ENCODE measurements around the gene GNA15. TPM values are rescaled to one million over a fixed set of nuclear protein-coding genes. Genes with fewer than 3 reads are reported as not detected.
A peak's percentile ranks its signal among the peaks of the same experiment; 100 is the strongest.

GNA15 gene
- total RNA-seq, 1 donor from 2014 or later = 103 TPM

DNA sequence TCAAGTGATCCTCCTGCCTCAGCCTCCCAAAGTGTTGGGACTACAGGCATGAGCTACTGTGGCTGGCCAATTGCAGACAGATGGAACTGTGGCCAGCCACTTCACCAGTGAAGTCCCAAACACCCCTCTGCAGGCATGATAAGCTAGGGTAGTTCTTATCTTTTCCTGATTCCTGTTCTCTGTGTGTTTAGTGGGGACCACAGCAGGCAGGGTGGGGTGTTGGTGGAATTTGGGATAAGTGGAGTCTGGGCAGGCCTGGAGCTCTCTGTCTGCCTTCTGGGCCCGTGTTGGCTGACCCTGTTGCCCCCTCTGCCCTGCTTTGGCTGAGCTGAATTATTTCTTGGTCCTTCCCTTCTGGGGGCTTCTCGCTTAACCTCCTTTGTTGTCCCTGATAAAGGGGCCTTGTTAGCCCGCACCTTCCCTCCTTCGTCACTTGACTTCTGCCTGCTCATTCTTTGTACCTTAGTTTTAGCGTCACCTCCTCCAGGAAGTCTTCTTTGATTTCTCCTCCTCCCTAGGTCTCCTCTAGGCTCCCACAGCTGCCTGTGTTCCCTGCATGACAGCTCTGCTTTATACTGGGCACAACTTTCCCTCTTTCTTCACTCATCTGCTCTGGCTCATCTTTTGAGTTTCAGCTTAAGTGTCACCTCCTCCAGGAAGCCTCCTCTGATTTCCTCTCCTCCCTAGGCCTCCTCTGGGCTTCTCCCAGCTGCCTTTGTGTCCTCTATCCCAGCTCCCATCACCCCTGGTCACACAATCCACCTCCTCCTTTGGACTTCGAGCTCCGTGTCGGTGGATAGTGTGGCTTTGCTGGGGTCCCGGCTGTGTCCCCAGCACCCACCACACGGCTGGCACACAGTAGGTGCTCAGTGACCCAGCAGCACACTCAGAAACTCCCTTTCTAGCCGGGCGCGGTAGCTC is 48.1 kb downstream of the GNA15 start:
- peak overlapping the region; percentile 83 for H3K4me3 Mint-ChIP-seq
- H3K36me3 Mint-ChIP-seq (ENCODE audit: low read depth) = peaks cover 36% of the 10 kb centered on the region

DNA sequence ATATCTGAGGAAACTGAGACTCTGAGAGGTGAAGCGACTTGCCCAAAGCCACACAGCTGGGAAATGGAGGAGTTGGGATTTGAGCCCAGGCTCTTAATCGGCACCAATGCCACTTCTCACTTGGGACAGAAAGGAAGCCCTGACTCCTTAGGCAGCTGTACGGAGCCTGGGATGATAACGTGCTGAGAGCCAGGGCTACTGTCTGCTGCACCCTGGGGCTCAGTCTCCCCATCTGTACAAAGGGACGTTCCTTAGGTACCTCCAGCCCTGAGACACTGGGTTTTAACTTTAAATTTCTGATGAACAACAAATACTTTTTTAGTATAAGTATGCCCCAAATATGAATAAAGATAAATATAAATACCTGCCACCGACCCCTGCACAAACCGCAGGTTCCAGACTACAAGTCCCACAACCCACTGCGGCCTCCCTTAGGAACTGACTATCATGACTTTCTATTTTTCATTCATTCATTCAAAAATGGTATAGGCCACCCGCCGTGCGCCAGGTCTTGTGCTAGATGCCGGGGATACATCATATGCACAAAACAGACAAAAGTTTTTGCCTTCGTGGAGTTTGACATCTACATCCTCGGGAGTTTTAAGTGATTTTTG is 49.1 kb downstream of the GNA15 start:
- Mint-ChIP-seq H3K27me3 (ENCODE audit: insufficient read depth) (peaks cover 2% of the 10 kb centered on the region), H3K4me3 (peak overlapping the region; percentile 83), H3K4me1 (ENCODE audit: low read depth) (peaks cover 53% of the 10 kb centered on the region), H3K36me3 (ENCODE audit: low read depth) (peaks cover 30% of the 10 kb centered on the region), H3K27ac (peak overlapping the region; percentile 90), H3K9me3 (no peaks in the 10 kb centered on the region)
- DNase-seq (ENCODE audit: low spot score) = no peak
- intact Hi-C loops (cut with micrococcal nuclease) = loop anchor here (1.0 to 10.0 kb wide), 7 partner anchors 52 to 1220 kb away; partner anchors contain the start of genes CACTIN, CHAF1A, SGTA and SH3GL1

More for the DNA sequence above, 48.1 kb downstream of the GNA15 start:
- Mint-ChIP-seq H3K4me1 (ENCODE audit: low read depth) (peaks cover 50% of the 10 kb centered on the region), H3K9me3 (no peaks in the 10 kb centered on the region), H3K27ac (peak overlapping the region; percentile 69), H3K27me3 (ENCODE audit: insufficient read depth) (peaks cover 2% of the 10 kb centered on the region)
- intact Hi-C loops (cut with micrococcal nuclease) = loop anchor here (2.0 to 10.0 kb wide), 3 partner anchors 399 to 1221 kb away; partner anchors contain the start of genes CACTIN, CHAF1A, SGTA and SH3GL1
- no peak for DNase-seq (ENCODE audit: low spot score)

DNA sequence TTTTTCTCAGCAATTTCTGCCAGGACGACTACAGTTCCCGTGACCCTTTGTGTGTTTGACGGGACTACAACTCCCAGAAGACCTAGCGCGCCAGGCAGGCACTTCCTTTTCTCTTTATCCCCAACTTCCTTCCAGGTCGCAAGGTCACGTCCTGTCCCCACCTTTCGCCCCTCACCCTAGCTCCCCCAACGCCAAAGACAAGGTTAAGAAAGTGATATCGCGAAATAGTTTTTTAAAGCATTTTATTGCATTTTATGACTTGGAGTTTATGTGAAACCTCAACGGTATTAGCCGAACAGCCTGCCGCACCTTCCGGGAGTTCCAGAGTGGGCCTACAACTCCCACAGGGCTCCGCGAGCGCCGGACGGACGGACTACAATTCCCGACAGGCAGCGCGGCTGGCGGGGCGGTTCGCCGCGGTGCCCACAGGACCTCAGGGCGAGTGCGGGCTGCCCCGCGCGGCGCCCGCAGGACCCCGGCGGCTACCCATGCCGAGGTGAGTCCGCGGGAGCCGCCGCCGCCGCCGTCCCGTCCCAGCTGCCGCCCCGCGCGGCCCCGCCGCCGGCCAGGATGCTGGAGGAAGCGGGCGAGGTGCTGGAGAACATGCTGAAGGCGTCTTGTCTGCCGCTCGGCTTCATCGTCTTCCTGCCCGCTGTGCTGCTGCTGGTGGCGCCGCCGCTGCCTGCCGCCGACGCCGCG is 49.8 kb downstream of the GNA15 start, which contains the start of gene NCLN:
TSS of gene NCLN (plus strand) at position 470 of the 699 bp plus-strand sequence. CDS start at position 571, 101 bp downstream.
- Mint-ChIP-seq H3K27ac (peak within 1 kb of the TSS; percentile 90), H3K9me3 (no peaks in the 10 kb centered on the region), H3K4me1 (ENCODE audit: low read depth) (peaks cover 47% of the 10 kb centered on the region), H3K27me3 (ENCODE audit: insufficient read depth) (peaks cover under 1% of the 10 kb centered on the region), H3K4me3 (peak within 1 kb of the TSS; percentile 93), H3K36me3 (ENCODE audit: low read depth) (peaks cover 24% of the 10 kb centered on the region)
- intact Hi-C loops (cut with micrococcal nuclease) = loop anchor here (1.0 to 10.0 kb wide), 7 partner anchors 52 to 1219 kb away; partner anchors contain the start of genes CACTIN, CHAF1A, SGTA and SH3GL1
- DNase-seq (ENCODE audit: low spot score) = peak; percentile 91

DNA sequence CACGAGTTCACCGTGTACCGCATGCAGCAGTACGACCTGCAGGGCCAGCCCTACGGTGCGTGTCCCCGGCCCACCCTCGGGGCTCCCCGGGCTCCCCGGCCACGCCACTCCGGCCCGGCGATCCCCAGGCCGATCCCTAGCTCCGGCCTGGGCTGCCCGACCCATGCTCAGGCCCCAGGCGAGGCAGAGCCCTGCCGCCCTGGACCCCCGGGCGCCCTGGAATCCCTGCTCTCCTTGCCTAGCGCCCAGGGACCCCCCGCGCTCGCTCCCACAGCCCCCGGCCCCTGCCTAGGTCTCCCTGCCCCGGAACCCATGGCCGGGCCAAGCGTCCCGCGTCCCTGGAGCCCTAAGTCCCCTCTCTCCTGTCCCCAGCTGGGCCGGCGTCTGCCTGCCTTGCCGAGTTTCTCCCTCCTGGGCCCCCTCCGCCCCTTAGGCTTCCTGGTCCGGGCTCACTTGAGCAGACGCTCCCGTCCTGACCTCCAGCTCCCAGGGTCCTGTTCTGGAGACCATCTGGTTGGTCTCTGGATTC is 50.4 kb downstream of the GNA15 start:
- Mint-ChIP-seq H3K9me3 (no peaks in the 10 kb centered on the region), H3K27me3 (ENCODE audit: insufficient read depth) (no peaks in the 10 kb centered on the region), H3K36me3 (ENCODE audit: low read depth) (peaks cover 20% of the 10 kb centered on the region), H3K4me3 (peak overlapping the region; percentile 93), H3K4me1 (ENCODE audit: low read depth) (peaks cover 42% of the 10 kb centered on the region), H3K27ac (peak overlapping the region; percentile 85)
- DNase-seq (ENCODE audit: low spot score) = no peak
- intact Hi-C loops (cut with micrococcal nuclease) = loop anchor here (10.0 kb wide), 2 partner anchors 401 to 1219 kb away; partner anchors contain the start of genes CHAF1A, SGTA, SH3GL1 and THOP1

DNA sequence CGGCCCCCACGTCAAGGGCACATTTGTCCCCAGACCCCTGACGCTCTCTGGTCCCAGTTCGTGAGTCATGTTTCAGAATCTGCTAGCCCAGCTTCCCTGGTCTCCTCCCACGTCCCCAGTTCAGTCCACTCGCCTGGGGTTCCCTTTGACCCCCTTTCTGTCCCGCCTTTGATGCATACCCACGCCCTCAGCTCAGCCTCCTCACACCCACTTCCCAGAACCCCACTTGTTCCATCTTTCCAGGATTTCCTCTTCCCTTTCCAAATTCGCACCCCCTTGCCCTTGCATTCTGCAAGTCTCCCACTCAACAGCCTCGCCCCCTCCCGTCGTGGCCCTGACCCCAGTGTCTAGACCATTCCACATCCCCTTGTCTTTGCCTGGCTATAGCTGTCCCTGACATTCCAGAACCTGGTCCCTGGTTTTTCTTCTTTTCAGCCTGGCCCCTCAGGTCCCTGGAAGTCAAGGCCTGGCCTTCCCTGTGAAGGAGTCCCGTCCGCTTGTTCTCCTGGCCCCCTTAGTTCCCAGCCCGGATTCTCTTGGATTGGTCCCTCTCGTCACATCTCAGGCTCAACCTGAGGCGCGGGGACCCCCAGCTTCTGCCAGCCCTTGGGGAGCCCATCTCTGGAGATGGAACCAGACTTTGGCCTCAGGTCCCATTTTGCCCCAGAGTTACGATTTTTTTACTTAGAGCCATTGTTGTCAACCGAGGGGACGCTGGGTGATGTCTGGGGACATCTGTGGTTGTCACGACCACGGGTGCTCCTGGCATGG is 51.2 kb downstream of the GNA15 start:
- Mint-ChIP-seq H3K36me3 (ENCODE audit: low read depth) (peaks cover 20% of the 10 kb centered on the region), H3K4me1 (ENCODE audit: low read depth) (peaks cover 38% of the 10 kb centered on the region), H3K27ac (peak overlapping the region; percentile 85), H3K4me3 (peak overlapping the region; percentile 93), H3K27me3 (ENCODE audit: insufficient read depth) (no peaks in the 10 kb centered on the region), H3K9me3 (no peaks in the 10 kb centered on the region)
- intact Hi-C loops (cut with micrococcal nuclease) = loop anchor here (10.0 kb wide), 2 partner anchors 402 to 1218 kb away; partner anchors contain the start of genes CHAF1A, SGTA, SH3GL1 and THOP1
- DNase-seq (ENCODE audit: low spot score) = no peak

DNA sequence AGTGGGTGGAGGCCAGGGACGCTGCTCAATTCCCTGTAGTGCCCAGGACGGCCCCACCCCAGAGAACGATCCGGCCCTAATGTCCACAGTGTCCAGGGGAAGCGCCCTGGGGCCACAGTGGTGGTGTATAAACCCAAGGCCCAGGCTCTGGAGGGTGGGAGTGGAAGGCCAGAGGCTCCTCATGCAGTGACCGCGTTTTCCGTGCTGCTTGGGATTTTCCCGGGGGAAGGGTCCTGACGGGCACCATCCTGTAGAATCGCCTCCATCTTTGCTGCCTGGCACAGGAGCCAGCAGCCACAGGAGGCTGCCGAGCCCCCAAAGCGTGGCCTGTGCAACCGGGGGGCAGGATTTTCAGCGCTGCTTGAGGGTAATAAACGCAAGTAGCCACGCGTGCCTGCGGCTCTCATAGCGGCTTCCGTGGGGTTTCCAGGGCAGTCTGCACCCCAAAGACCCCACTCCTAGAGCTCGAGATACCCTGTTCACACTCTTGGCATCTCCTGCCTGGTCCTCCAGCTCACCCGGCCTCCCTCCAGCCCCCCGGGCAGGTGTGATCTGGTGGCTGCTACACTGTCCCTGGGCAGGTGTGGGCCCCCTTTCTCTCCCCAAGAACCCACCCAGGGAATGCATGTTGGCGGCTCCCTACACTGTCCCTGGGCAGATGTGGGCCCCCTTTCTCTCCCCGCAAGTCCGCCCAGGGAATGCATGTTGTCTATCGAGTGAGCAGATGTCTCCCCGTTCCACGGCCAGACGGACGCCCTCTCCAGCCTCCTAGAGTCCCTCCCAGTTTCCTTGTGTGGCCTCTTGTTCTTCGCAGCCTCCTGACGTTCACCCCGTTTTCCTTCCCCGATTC is 52.1 kb downstream of the GNA15 start:
- H3K4me3 Mint-ChIP-seq = peak overlapping the region; percentile 93
- H3K36me3 Mint-ChIP-seq (ENCODE audit: low read depth) = peaks cover 17% of the 10 kb centered on the region
- DNase-seq (ENCODE audit: low spot score) = no peak
- no peak overlapping the region for H3K27ac Mint-ChIP-seq
- H3K27me3 Mint-ChIP-seq (ENCODE audit: insufficient read depth) = no peaks in the 10 kb centered on the region
- peaks cover 38% of the 10 kb centered on the region for H3K4me1 Mint-ChIP-seq (ENCODE audit: low read depth)
- intact Hi-C loops (cut with micrococcal nuclease) = loop anchor here (10.0 kb wide), 2 partner anchors 403 to 1217 kb away; partner anchors contain the start of genes CHAF1A, SGTA, SH3GL1 and THOP1
- H3K9me3 Mint-ChIP-seq = no peaks in the 10 kb centered on the region

DNA sequence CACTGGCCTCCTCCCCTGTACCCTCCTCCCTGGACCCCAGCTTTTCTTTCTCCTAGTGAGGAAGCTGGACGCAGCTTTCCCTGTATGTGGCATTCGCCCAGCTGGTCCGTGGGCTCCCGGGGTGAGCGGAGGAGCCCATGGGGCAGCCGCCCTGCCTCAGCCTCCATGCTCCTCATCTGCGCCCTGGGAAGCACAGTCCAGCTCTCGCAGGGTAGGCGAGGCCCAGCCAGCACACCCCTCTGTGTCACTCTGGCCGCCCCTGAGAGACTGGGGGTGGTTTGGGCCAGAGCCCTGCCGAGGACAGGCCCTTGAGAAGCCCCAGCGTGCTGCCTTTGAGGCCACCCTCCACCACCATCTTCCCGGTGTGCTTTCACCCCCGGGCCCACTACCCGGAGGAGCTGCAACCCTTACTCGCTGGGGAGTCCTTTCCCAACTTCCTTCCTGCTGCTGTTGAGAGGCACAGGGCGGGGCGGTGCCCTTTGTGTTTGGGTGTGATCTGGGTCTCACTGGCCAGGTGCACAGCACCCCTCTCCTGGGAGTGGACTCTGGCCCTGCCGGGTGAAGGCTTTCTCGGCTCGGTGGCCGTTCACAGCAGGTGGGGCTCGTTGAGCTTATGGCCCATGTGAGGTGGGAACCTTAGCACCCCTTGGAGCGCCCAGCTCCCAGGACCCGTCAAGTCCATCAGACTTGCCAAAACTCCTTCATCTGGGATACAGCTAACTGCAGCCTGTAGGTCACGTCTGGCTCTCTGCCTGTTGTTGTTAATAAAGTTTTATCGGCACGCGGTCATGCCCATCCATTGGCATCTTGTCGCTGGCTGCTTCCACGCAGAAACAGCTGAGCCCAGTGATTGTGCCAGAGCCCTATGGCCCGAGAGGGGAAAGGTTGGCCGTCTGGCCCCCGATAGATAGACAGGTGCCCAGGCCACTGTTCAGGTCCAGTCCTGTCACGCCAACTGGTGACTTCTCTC is 53.1 kb downstream of the GNA15 start:
- DNase-seq (ENCODE audit: low spot score) = no peak
- Mint-ChIP-seq H3K4me3 (peak overlapping the region; percentile 93), H3K27ac (peak overlapping the region; percentile 29), H3K9me3 (no peaks in the 10 kb centered on the region), H3K4me1 (ENCODE audit: low read depth) (peaks cover 35% of the 10 kb centered on the region), H3K36me3 (ENCODE audit: low read depth) (peaks cover 16% of the 10 kb centered on the region), H3K27me3 (ENCODE audit: insufficient read depth) (no peaks in the 10 kb centered on the region)
- intact Hi-C loops (cut with micrococcal nuclease) = loop anchor here (10.0 kb wide), 2 partner anchors 404 to 1216 kb away; partner anchors contain the start of genes CHAF1A, SGTA, SH3GL1 and THOP1

DNA sequence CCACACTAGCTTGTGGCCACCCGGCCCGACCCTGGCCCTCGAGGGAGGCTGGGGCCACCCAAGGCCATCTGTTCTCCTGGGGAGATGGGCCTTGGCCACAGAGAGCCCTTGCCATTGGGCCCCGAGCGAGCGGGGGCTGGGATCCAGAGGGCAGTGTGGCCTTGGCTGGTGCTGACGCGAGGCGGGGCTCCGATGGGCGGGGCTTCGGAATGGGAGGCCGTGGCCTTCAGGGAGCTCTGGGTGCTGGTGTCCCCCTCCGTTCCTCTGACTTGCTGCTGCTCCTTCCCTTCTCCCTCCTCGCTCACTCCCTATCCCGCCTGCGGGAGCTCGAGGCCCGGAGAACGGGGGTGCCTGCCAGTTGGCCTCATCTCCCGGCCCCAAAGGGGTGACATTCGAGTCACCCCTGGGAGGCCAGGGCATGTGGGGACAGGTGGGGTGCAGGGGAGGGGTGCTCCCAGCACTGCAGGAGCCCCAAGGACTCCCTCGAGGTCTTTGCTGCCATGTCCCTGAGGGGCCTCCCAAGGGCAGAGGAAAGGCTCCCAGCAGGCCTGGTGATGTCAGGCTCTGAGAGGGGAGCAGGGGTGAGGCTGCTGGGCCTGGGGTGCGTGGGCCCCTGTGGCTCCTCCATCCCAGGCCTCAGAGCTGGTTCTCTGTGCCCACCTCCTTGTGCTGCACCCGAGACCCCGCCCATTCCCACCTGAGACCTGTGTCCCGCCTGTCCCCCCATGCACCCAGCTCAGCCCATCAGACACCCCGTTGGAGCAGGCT is 54.1 kb downstream of the GNA15 start:
- Mint-ChIP-seq H3K9me3 (no peaks in the 10 kb centered on the region), H3K36me3 (ENCODE audit: low read depth) (peaks cover 17% of the 10 kb centered on the region), H3K27ac (no peak overlapping the region), H3K4me3 (no peak overlapping the region), H3K4me1 (ENCODE audit: low read depth) (peaks cover 25% of the 10 kb centered on the region), H3K27me3 (ENCODE audit: insufficient read depth) (no peaks in the 10 kb centered on the region)
- intact Hi-C loops (cut with micrococcal nuclease) = loop anchor here (10.0 kb wide), 2 partner anchors 405 to 1215 kb away; partner anchors contain the start of genes CHAF1A, SGTA, SH3GL1 and THOP1
- DNase-seq (ENCODE audit: low spot score) = no peak

DNA sequence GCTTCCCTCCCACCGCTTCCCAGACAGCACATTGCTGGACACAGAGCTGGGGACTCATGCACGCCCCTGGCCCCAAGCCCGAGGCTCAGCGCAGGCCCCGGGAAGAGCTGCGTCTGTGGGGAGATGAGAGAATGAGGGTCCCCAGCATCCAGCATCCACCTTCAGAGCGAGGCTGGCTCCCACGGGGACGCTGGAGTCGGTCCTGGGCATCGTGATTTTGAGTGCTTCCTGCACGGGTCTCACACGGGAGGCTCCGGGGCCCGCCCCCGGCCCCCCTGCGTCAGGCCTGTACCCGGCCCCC is 54.6 kb downstream of the GNA15 start:
- DNase-seq (ENCODE audit: low spot score) = no peak
- Mint-ChIP-seq H3K27me3 (ENCODE audit: insufficient read depth) (no peaks in the 10 kb centered on the region), H3K4me1 (ENCODE audit: low read depth) (peaks cover 20% of the 10 kb centered on the region), H3K9me3 (no peaks in the 10 kb centered on the region), H3K27ac (no peak overlapping the region), H3K4me3 (no peak overlapping the region), H3K36me3 (ENCODE audit: low read depth) (peaks cover 17% of the 10 kb centered on the region)
- intact Hi-C loops (cut with micrococcal nuclease) = no loop called here

Data from activated T-helper 1 cell treated with anti-CD3 and anti-CD28 coated beads, Interleukin-12 subunit alpha, Interleukin-12 subunit beta, Interleukin-2, Interleukin-4 antibody, amounts not matched to agents 30 ng/mL and 10 ng/mL and 1 ng/mL, durations not matched to agents 14 hours and 24 hours and 36 hours (primary cell).